HL-60 (cell line): ENCODE data around the gene PERCC1.
"Not testable (repeated sequence)": the region's sequence is repeated elsewhere in the genome, so short reads cannot be mapped to it uniquely, and the experiment has no call there.

Experiments
- DNase-seq, 2 experiments: peaks; one replicate each; pipeline ENCODE4 v3.0.0-alpha.2; 2010 to 2020; ENCODE audit warnings: low read depth in 1 of 2, low spot score in 1 of 2
- H3K27ac ChIP-seq: fragments of 250-450 bp; sonication (Bioruptor Pico); replicated peaks from 2 replicates; pipeline ENCODE4 v1.5.1; 2020; ENCODE audit warnings: mild to moderate bottlenecking, moderate library complexity
- H3K27me3 ChIP-seq: fragments of 250-450 bp; sonication (Bioruptor Pico); 2 replicates; pipeline ENCODE4 v1.5.1; 2021; ENCODE audit warnings: mild to moderate bottlenecking, moderate library complexity; ENCODE audit not compliant: insufficient read depth, poor library complexity, severe bottlenecking
- H3K4me3 ChIP-seq: replicated peaks from 2 replicates; pipeline ENCODE4 v1.5.1; 2011; ENCODE audit warnings: mild to moderate bottlenecking, control low read depth, low read length; ENCODE audit not compliant: insufficient read depth
- CTCF ChIP-seq: IDR thresholded peaks from one replicate; pipeline ENCODE4 v1.5.1; 2011; ENCODE audit warnings: low read length, control low read depth, inconsistent platforms; ENCODE audit not compliant: insufficient read depth
- GABPA ChIP-seq: IDR thresholded peaks from 2 replicates; pipeline ENCODE4 v1.6.1; 2012; ENCODE audit warnings: low read depth
- POLR2AphosphoS5 ChIP-seq: IDR thresholded peaks from 2 replicates; pipeline ENCODE4 v1.6.1; 2012; ENCODE audit warnings: low read depth
- SPI1 ChIP-seq: IDR thresholded peaks from 2 replicates; pipeline ENCODE4 v1.6.1; 2012; ENCODE audit warnings: low read depth, mild to moderate bottlenecking, borderline replicate concordance
- TF ChIP-seq, protein P1 (sequence below): IDR thresholded peaks from 2 replicates; pipeline ENCODE4 v1.6.1; 2012; ENCODE audit warnings: low read depth; ENCODE audit not compliant: insufficient replicate concordance

Gene PERCC1

GRCh38 chr16:1477033-1477432 is 46.2 kb downstream of the PERCC1 start:
- Histone ChIP-seq H3K27ac (no peak overlapping the region), H3K4me3 (no peak overlapping the region), H3K27me3 (no peaks in the 10 kb centered on the region)
- DNase-seq = no peak
- TF ChIP-seq GABPA (no peak), POLR2AphosphoS5 (no peak), CTCF (no peak), SPI1 (no peak)
- TF ChIP-seq, protein P1, sequence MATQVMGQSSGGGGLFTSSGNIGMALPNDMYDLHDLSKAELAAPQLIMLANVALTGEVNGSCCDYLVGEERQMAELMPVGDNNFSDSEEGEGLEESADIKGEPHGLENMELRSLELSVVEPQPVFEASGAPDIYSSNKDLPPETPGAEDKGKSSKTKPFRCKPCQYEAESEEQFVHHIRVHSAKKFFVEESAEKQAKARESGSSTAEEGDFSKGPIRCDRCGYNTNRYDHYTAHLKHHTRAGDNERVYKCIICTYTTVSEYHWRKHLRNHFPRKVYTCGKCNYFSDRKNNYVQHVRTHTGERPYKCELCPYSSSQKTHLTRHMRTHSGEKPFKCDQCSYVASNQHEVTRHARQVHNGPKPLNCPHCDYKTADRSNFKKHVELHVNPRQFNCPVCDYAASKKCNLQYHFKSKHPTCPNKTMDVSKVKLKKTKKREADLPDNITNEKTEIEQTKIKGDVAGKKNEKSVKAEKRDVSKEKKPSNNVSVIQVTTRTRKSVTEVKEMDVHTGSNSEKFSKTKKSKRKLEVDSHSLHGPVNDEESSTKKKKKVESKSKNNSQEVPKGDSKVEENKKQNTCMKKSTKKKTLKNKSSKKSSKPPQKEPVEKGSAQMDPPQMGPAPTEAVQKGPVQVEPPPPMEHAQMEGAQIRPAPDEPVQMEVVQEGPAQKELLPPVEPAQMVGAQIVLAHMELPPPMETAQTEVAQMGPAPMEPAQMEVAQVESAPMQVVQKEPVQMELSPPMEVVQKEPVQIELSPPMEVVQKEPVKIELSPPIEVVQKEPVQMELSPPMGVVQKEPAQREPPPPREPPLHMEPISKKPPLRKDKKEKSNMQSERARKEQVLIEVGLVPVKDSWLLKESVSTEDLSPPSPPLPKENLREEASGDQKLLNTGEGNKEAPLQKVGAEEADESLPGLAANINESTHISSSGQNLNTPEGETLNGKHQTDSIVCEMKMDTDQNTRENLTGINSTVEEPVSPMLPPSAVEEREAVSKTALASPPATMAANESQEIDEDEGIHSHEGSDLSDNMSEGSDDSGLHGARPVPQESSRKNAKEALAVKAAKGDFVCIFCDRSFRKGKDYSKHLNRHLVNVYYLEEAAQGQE = no peak

GRCh38 chr16:1478937-1479336 is 48.1 kb downstream of the PERCC1 start:
- H3K27me3 ChIP-seq, H3K4me3 ChIP-seq, DNase-seq, H3K27ac ChIP-seq: not testable (repeated sequence)

GRCh38 chr16:1481906-1482835 is 51.3 kb downstream of the PERCC1 start:
- no peak for DNase-seq
- Histone ChIP-seq H3K27me3 (no peaks in the 10 kb centered on the region), H3K4me3 (no peak overlapping the region), H3K27ac (no peak overlapping the region)
- no peak for TF ChIP-seq POLR2AphosphoS5
- no peak for TF ChIP-seq GABPA
- TF ChIP-seq, protein P1 = no peak
- no peak for TF ChIP-seq SPI1
- TF ChIP-seq CTCF = no peak
